MCF 10A (cell line): Measurements from ENCODE around the gene MGAT4A. TPM values are rescaled to one million over a fixed set of nuclear protein-coding genes. Genes with fewer than 3 reads are reported as not detected.

Experiments used
- BruUV-seq: library from RNA; stranded (reverse); fragments of 400-500 nt; replicated peaks from 2 replicates; lab custom pipeline; 2021; lab: Mats Ljungman, UMichigan
- CTCF ChIA-PET: fragments of 300-600 bp; sonication (Branson Sonifier 250); formaldehyde crosslinking; extraction: SDS; loops from one replicate; lab custom pipeline; 2021; ENCODE audit warnings: antibody characterized with exemption, inconsistent platforms; lab: Yijun Ruan, JAX
- POLR2A ChIA-PET: fragments of 300-600, 350-650 bp; sonication (Branson Sonifier 250); formaldehyde crosslinking; extraction: SDS; loops from one replicate; lab custom pipeline; 2020; ENCODE audit warnings: antibody characterized with exemption, inconsistent platforms; lab: Yijun Ruan, JAX
- DNase-seq: peaks from one replicate; pipeline ENCODE4 v3.0.0-alpha.2; 2018; ENCODE audit not compliant: unreplicated experiment
- H3K27ac Mint-ChIP-seq: one replicate; pipeline ENCODE4 v1.8.0; 2022; ENCODE audit warnings: mild to moderate bottlenecking, low read depth, mixed read lengths; ENCODE audit not compliant: unreplicated experiment
- H3K27me3 Mint-ChIP-seq: one replicate; pipeline ENCODE4 v1.8.0; 2022; ENCODE audit warnings: mixed read lengths; ENCODE audit not compliant: insufficient read depth, unreplicated experiment
- H3K36me3 Mint-ChIP-seq: one replicate; pipeline ENCODE4 v1.8.0; 2022; ENCODE audit warnings: mild to moderate bottlenecking, moderate library complexity, mixed read lengths; ENCODE audit not compliant: insufficient read depth, unreplicated experiment
- H3K4me1 Mint-ChIP-seq: one replicate; pipeline ENCODE4 v1.8.0; 2022; ENCODE audit warnings: mixed read lengths; ENCODE audit not compliant: insufficient read depth, unreplicated experiment
- H3K4me3 Mint-ChIP-seq: one replicate; pipeline ENCODE4 v1.8.0; 2022; ENCODE audit warnings: mild to moderate bottlenecking, moderate library complexity, mixed read lengths; ENCODE audit not compliant: unreplicated experiment
- H3K9me3 Mint-ChIP-seq: one replicate; pipeline ENCODE4 v1.8.0; 2022; ENCODE audit warnings: mixed read lengths; ENCODE audit not compliant: unreplicated experiment
- intact Hi-C: fragments of 100-400 bp; cut with micrococcal nuclease; formaldehyde crosslinking; loops from 2 replicates; pipeline ENCODE4 v1.14.1; 2022
- total RNA-seq: library from RNA; stranded (reverse); gene quantifications from 2 replicates; pipeline ENCODE4 v1.2.3, GENCODE V29; 2022
- TF ChIP-seq, protein P1 (sequence below): fragments of 200-600 bp; IDR thresholded peaks from one replicate; pipeline ENCODE4 v1.8.0; 2022; ENCODE audit warnings: antibody characterized with exemption, mild to moderate bottlenecking; ENCODE audit not compliant: unreplicated experiment

The MGAT4A gene
- total RNA-seq, 1 experiment from 2014 or later, result 3.7 TPM

DNA sequence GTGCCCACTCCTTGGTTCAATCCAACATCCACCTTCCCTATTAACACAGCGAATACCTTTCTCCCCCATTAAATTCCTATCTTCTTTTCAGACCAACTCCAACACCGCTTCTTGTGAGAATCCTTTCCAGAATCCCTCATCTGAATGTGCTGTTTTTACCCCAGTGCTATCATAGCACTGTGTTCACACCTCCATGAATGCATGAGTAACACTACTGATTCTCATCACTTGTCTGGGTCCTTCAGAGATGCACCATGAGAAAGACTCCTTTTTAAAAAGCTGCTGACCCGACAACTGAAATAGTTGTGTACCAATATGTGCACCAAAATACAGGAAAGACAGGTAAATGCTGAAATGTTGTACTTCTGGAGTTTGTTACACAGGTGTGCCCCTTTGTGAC is 18.8 kb downstream of the MGAT4A start:
- TF ChIP-seq, protein P1, sequence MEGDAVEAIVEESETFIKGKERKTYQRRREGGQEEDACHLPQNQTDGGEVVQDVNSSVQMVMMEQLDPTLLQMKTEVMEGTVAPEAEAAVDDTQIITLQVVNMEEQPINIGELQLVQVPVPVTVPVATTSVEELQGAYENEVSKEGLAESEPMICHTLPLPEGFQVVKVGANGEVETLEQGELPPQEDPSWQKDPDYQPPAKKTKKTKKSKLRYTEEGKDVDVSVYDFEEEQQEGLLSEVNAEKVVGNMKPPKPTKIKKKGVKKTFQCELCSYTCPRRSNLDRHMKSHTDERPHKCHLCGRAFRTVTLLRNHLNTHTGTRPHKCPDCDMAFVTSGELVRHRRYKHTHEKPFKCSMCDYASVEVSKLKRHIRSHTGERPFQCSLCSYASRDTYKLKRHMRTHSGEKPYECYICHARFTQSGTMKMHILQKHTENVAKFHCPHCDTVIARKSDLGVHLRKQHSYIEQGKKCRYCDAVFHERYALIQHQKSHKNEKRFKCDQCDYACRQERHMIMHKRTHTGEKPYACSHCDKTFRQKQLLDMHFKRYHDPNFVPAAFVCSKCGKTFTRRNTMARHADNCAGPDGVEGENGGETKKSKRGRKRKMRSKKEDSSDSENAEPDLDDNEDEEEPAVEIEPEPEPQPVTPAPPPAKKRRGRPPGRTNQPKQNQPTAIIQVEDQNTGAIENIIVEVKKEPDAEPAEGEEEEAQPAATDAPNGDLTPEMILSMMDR, result no peak
- Mint-ChIP-seq H3K9me3 (no peaks in the 10 kb centered on the region), H3K27me3 (no peaks in the 10 kb centered on the region), H3K27ac (no peak overlapping the region), H3K4me3 (no peak overlapping the region), H3K36me3 (no peaks in the 10 kb centered on the region), H3K4me1 (no peaks in the 10 kb centered on the region)
- intact Hi-C loops, result no loop called here
- ChIA-PET CTCF (interaction anchor here (1.0 kb wide), 1 partner anchor 18 kb away, joined by 4 read pairs; no protein-coding TSS in a partner anchor), POLR2A (no interaction called here)
- BruUV-seq, result no TSS peak
- DNase-seq, result no peak

DNA sequence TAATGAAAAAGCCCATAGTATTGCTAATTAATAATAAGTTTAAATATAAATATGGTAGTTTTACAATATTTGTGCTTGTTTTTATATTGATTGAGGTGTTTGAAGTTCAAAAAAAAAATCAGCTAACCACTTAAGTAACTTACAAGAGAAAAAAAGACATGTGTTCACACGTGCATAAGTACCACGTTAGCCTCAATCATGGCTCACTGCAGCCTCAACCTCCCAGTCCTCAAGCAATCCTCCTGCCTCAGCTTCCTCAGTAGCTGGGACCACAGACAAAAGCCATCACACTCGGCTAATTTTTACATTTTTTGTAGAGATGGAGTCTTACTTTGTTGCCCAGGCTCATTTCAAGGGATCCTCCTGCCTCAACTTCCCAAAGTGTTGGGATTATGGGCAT is 19.4 kb downstream of the MGAT4A start:
- ChIA-PET POLR2A (interaction anchor here (1.0 kb wide), 1 partner anchor 102 kb away, joined by 3 read pairs; no protein-coding TSS in a partner anchor), CTCF (no interaction called here)
- intact Hi-C loops, result no loop called here
- no TSS peak for BruUV-seq
- Mint-ChIP-seq H3K4me3 (no peak overlapping the region), H3K27me3 (no peaks in the 10 kb centered on the region), H3K4me1 (no peaks in the 10 kb centered on the region), H3K9me3 (no peaks in the 10 kb centered on the region), H3K36me3 (no peaks in the 10 kb centered on the region), H3K27ac (no peak overlapping the region)
- TF ChIP-seq, protein P1, result no peak
- no peak for DNase-seq

DNA sequence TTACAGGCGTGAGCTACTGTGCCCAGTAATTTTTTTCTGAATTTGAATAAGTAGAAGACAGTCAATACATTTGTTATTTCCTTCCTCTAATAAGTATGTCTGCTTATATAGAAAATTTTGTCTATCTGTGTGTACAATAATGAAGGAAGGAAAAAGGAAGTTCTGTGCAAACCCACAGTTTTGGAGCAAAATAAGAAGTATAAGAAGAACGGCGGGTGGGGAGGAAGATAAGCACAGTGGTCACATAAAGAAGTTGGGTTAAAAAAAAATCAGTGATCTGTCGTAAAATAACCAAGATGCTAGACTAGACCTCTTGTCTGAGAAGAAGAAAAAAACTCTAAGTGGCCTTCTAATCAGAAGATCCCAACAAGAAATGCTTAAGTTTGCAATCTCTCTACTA is 20.2 kb downstream of the MGAT4A start:
- ChIA-PET CTCF (no interaction called here), POLR2A (interaction anchor here (1.0 kb wide), 1 partner anchor 102 kb away, joined by 3 read pairs; no protein-coding TSS in a partner anchor)
- no peak for DNase-seq
- Mint-ChIP-seq H3K4me1 (no peaks in the 10 kb centered on the region), H3K36me3 (no peaks in the 10 kb centered on the region), H3K27me3 (no peaks in the 10 kb centered on the region), H3K9me3 (no peaks in the 10 kb centered on the region), H3K4me3 (no peak overlapping the region), H3K27ac (peak overlapping the region; percentile 55)
- intact Hi-C loops, result no loop called here
- BruUV-seq, result no TSS peak
- TF ChIP-seq, protein P1, result no peak

DNA sequence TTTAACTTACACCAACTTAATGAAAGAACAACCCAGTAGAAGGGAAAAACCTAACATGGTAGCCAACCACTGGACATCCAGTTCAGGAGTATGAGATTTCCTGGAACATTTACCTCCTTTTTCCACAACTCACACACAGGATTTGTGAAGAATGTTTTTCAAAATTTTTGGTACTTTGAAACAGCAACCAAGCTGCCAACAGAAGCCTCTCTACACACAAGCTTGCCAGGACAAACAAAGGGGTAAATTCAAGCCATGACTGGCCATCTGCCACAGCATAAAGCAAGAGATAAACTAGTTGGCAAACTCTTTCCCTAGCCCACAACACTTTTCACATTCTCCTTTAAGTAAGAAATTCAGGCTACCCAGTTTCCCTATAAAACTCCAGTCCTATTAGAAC is 21.4 kb downstream of the MGAT4A start:
- intact Hi-C loops, result no loop called here
- POLR2A ChIA-PET, result interaction anchor here (1.0 kb wide), 1 partner anchor 11 kb away, joined by 3 read pairs; no protein-coding TSS in a partner anchor
- Mint-ChIP-seq H3K27me3 (no peaks in the 10 kb centered on the region), H3K4me3 (no peak overlapping the region), H3K27ac (no peak overlapping the region), H3K9me3 (no peaks in the 10 kb centered on the region), H3K36me3 (no peaks in the 10 kb centered on the region), H3K4me1 (no peaks in the 10 kb centered on the region)
- TF ChIP-seq, protein P1, result no peak
- DNase-seq, result peak; percentile 8
- BruUV-seq, result no TSS peak
- CTCF ChIA-PET, result interaction anchor here (0.6 to 1.0 kb wide), 2 partner anchors 13 to 28 kb away, joined by 3 read pairs; no protein-coding TSS in a partner anchor
